A673 (cell line): ENCODE data around the gene MEIOC.

Experiments used
- EZH2 ChIP-seq: fragments of 200-600 bp; sonication (generic); IDR thresholded peaks from 2 replicates; pipeline ENCODE4 v1.6.1; 2017; ENCODE audit warnings: borderline replicate concordance, low read depth, mild to moderate bottlenecking, mixed read lengths, antibody characterized with exemption, low read length; ENCODE audit not compliant: poor library complexity, severe bottlenecking
- TF ChIP-seq, protein P1 (sequence below): fragments of 300-800, 200-600 bp; sonication (generic); conservative IDR thresholded peaks from 2 replicates; pipeline ENCODE4 v1.5.1; 2017; ENCODE audit warnings: low read depth, mild to moderate bottlenecking, antibody characterized with exemption, low read length, moderate library complexity, mixed read lengths

- TF ChIP-seq, protein P1, sequence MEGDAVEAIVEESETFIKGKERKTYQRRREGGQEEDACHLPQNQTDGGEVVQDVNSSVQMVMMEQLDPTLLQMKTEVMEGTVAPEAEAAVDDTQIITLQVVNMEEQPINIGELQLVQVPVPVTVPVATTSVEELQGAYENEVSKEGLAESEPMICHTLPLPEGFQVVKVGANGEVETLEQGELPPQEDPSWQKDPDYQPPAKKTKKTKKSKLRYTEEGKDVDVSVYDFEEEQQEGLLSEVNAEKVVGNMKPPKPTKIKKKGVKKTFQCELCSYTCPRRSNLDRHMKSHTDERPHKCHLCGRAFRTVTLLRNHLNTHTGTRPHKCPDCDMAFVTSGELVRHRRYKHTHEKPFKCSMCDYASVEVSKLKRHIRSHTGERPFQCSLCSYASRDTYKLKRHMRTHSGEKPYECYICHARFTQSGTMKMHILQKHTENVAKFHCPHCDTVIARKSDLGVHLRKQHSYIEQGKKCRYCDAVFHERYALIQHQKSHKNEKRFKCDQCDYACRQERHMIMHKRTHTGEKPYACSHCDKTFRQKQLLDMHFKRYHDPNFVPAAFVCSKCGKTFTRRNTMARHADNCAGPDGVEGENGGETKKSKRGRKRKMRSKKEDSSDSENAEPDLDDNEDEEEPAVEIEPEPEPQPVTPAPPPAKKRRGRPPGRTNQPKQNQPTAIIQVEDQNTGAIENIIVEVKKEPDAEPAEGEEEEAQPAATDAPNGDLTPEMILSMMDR = no peak
- TF ChIP-seq EZH2 = no peak
Observed at GRCh38 chr17:44614862-44615261, 41.4 kb upstream of the MEIOC start.
